HG02884 (cell line): ENCODE measurements around the gene RICTOR.

Experiments
- ATAC-seq: cut with Tn5 transposase; IDR thresholded peaks from one replicate; pipeline ENCODE4 v1.9.1; 2021; ENCODE audit warnings: mild to moderate bottlenecking, moderate library complexity; ENCODE audit not compliant: unreplicated experiment

The RICTOR gene

GRCh38 chr5:39074017-39074814, at the start of gene RICTOR:
Gene RICTOR, minus strand, starts transcription at chr5:39074399. Its CDS starts 22 bp downstream, at chr5:39074377.
- ATAC-seq, result peak; percentile 61

- ATAC-seq, result no peak
Observed at GRCh38 chr5:39121922-39122321, 47.7 kb upstream of the RICTOR start.

- no peak for ATAC-seq
Observed at GRCh38 chr5:39121315-39121714, 47.1 kb upstream of the RICTOR start.

- ATAC-seq, result no peak
Observed at GRCh38 chr5:39120052-39120420, 45.8 kb upstream of the RICTOR start.

GRCh38 chr5:39119404-39120051, 45.3 kb upstream of the RICTOR start:
- no peak for ATAC-seq

GRCh38 chr5:39118638-39119037, 44.4 kb upstream of the RICTOR start:
- no peak for ATAC-seq

GRCh38 chr5:39117401-39117800, 43.2 kb upstream of the RICTOR start:
- no peak for ATAC-seq

- no peak for ATAC-seq
Observed at GRCh38 chr5:39116344-39117170, 42.4 kb upstream of the RICTOR start.

- no peak for ATAC-seq
Observed at GRCh38 chr5:39115644-39116343, 41.6 kb upstream of the RICTOR start.

- ATAC-seq, result no peak
Observed at GRCh38 chr5:39114155-39114554, 40.0 kb upstream of the RICTOR start.

- no peak for ATAC-seq
Observed at GRCh38 chr5:39113354-39113953, 39.3 kb upstream of the RICTOR start.

- no peak for ATAC-seq
Observed at GRCh38 chr5:39109606-39110005, 35.4 kb upstream of the RICTOR start.

GRCh38 chr5:39108987-39109386, 34.8 kb upstream of the RICTOR start:
- ATAC-seq, result no peak

GRCh38 chr5:39107350-39107749, 33.2 kb upstream of the RICTOR start:
- ATAC-seq, result no peak

- ATAC-seq, result no peak
Observed at GRCh38 chr5:39106322-39106721, 32.1 kb upstream of the RICTOR start.

GRCh38 chr5:39104221-39104620, 30.0 kb upstream of the RICTOR start:
- no peak for ATAC-seq

- no peak for ATAC-seq
Observed at GRCh38 chr5:39102684-39103155, 28.5 kb upstream of the RICTOR start.

- no peak for ATAC-seq
Observed at GRCh38 chr5:39100851-39101396, 26.7 kb upstream of the RICTOR start.

GRCh38 chr5:39100301-39100850, 26.2 kb upstream of the RICTOR start:
- ATAC-seq, result no peak

GRCh38 chr5:39099831-39100230, 25.6 kb upstream of the RICTOR start:
- ATAC-seq, result no peak
